ENCODE results near the gene TBC1D8.
A peak's percentile ranks its signal among the peaks of the same experiment; 100 is the strongest.

The TBC1D8 gene

GRCh38 chr2:101116841-101117552, 34.2 kb downstream of the TBC1D8 start:
- no peaks in the 10 kb centered on the region for H3K27me3 ChIP-seq (ENCODE audit: low read depth, low read length)
- no peak overlapping the region for H3K4me3 ChIP-seq (ENCODE audit: low read depth in 1 of 2, low read length in 2 of 2)
- no peak overlapping the region for H3K27ac ChIP-seq (ENCODE audit: low read length)
- H3K36me3 ChIP-seq (ENCODE audit: control insufficient read depth in 1 of 2, insufficient read depth in 2 of 2, low read length in 2 of 2) = no peaks in the 10 kb centered on the region
- no peaks in the 10 kb centered on the region for H3K9me3 ChIP-seq (ENCODE audit: control insufficient read depth in 1 of 2, low read length in 2 of 2)
- H3K4me1 ChIP-seq (ENCODE audit: control insufficient read depth in 1 of 2, insufficient read depth in 2 of 2, low read length in 2 of 2) = peaks cover 23 to 35% of the 10 kb centered on the region in 2 donors

GRCh38 chr2:101116348-101116747, 34.8 kb downstream of the TBC1D8 start:
- H3K4me1 ChIP-seq (ENCODE audit: control insufficient read depth in 1 of 2, insufficient read depth in 2 of 2, low read length in 2 of 2) = peaks cover 25 to 42% of the 10 kb centered on the region in 2 donors
- H3K36me3 ChIP-seq (ENCODE audit: control insufficient read depth in 1 of 2, insufficient read depth in 2 of 2, low read length in 2 of 2) = no peaks in the 10 kb centered on the region
- no peak overlapping the region for H3K27ac ChIP-seq (ENCODE audit: low read length)

GRCh38 chr2:101115664-101116063, 35.5 kb downstream of the TBC1D8 start:
- Histone ChIP-seq H3K4me1 (ENCODE audit: control insufficient read depth in 1 of 2, insufficient read depth in 2 of 2, low read length in 2 of 2) (peaks cover 23 to 46% of the 10 kb centered on the region in 2 donors), H3K27ac (ENCODE audit: low read length) (no peak overlapping the region), H3K4me3 (ENCODE audit: low read depth in 1 of 2, low read length in 2 of 2) (no peak overlapping the region), H3K9me3 (ENCODE audit: control insufficient read depth in 1 of 2, low read length in 2 of 2) (no peaks in the 10 kb centered on the region), H3K36me3 (ENCODE audit: control insufficient read depth in 1 of 2, insufficient read depth in 2 of 2, low read length in 2 of 2) (no peaks in the 10 kb centered on the region), H3K27me3 (ENCODE audit: low read depth, low read length) (no peaks in the 10 kb centered on the region)

More at GRCh38 chr2:101116348-101116747, 34.8 kb downstream of the TBC1D8 start:
- Histone ChIP-seq H3K9me3 (ENCODE audit: control insufficient read depth in 1 of 2, low read length in 2 of 2) (no peaks in the 10 kb centered on the region), H3K4me3 (ENCODE audit: low read depth in 1 of 2, low read length in 2 of 2) (no peak overlapping the region), H3K27me3 (ENCODE audit: low read depth, low read length) (no peaks in the 10 kb centered on the region)

GRCh38 chr2:101114815-101115214, 36.4 kb downstream of the TBC1D8 start:
- Histone ChIP-seq H3K4me1 (ENCODE audit: control insufficient read depth in 1 of 2, insufficient read depth in 2 of 2, low read length in 2 of 2) (peaks cover 18 to 49% of the 10 kb centered on the region in 2 donors), H3K27me3 (ENCODE audit: low read depth, low read length) (no peaks in the 10 kb centered on the region), H3K4me3 (ENCODE audit: low read depth in 1 of 2, low read length in 2 of 2) (no peak overlapping the region), H3K9me3 (ENCODE audit: control insufficient read depth in 1 of 2, low read length in 2 of 2) (no peaks in the 10 kb centered on the region), H3K36me3 (ENCODE audit: control insufficient read depth in 1 of 2, insufficient read depth in 2 of 2, low read length in 2 of 2) (no peaks in the 10 kb centered on the region), H3K27ac (ENCODE audit: low read length) (peak overlapping the region; percentile 6)

- H3K9me3 ChIP-seq (ENCODE audit: control insufficient read depth in 1 of 2, low read length in 2 of 2) = no peaks in the 10 kb centered on the region
- H3K4me1 ChIP-seq (ENCODE audit: control insufficient read depth in 1 of 2, insufficient read depth in 2 of 2, low read length in 2 of 2) = peaks cover 19 to 50% of the 10 kb centered on the region in 2 donors
- no peaks in the 10 kb centered on the region for H3K36me3 ChIP-seq (ENCODE audit: control insufficient read depth in 1 of 2, insufficient read depth in 2 of 2, low read length in 2 of 2)
- H3K4me3 ChIP-seq (ENCODE audit: low read depth in 1 of 2, low read length in 2 of 2) = no peak overlapping the region
- H3K27ac ChIP-seq (ENCODE audit: low read length) = peak overlapping the region; percentile 6
- H3K27me3 ChIP-seq (ENCODE audit: low read depth, low read length) = no peaks in the 10 kb centered on the region
Observed at GRCh38 chr2:101114268-101114783, 36.9 kb downstream of the TBC1D8 start.

GRCh38 chr2:101113441-101114267, 37.5 kb downstream of the TBC1D8 start:
- Histone ChIP-seq H3K27me3 (ENCODE audit: low read depth, low read length) (no peaks in the 10 kb centered on the region), H3K36me3 (ENCODE audit: control insufficient read depth in 1 of 2, insufficient read depth in 2 of 2, low read length in 2 of 2) (no peaks in the 10 kb centered on the region), H3K4me1 (ENCODE audit: control insufficient read depth in 1 of 2, insufficient read depth in 2 of 2, low read length in 2 of 2) (peaks cover 19 to 53% of the 10 kb centered on the region in 2 donors), H3K9me3 (ENCODE audit: control insufficient read depth in 1 of 2, low read length in 2 of 2) (no peaks in the 10 kb centered on the region), H3K27ac (ENCODE audit: low read length) (no peak overlapping the region), H3K4me3 (ENCODE audit: low read depth in 1 of 2, low read length in 2 of 2) (no peak overlapping the region)

- no peaks in the 10 kb centered on the region for H3K9me3 ChIP-seq (ENCODE audit: control insufficient read depth in 1 of 2, low read length in 2 of 2)
- H3K36me3 ChIP-seq (ENCODE audit: control insufficient read depth in 1 of 2, insufficient read depth in 2 of 2, low read length in 2 of 2) = no peaks in the 10 kb centered on the region
- peaks cover 19 to 53% of the 10 kb centered on the region in 2 donors for H3K4me1 ChIP-seq (ENCODE audit: control insufficient read depth in 1 of 2, insufficient read depth in 2 of 2, low read length in 2 of 2)
- H3K4me3 ChIP-seq (ENCODE audit: low read depth in 1 of 2, low read length in 2 of 2) = no peak overlapping the region
- H3K27ac ChIP-seq (ENCODE audit: low read length) = no peak overlapping the region
- H3K27me3 ChIP-seq (ENCODE audit: low read depth, low read length) = no peaks in the 10 kb centered on the region
Observed at GRCh38 chr2:101112772-101113157, 38.4 kb downstream of the TBC1D8 start.

GRCh38 chr2:101111917-101112771, 39.0 kb downstream of the TBC1D8 start:
- no peaks in the 10 kb centered on the region for H3K36me3 ChIP-seq (ENCODE audit: control insufficient read depth in 1 of 2, insufficient read depth in 2 of 2, low read length in 2 of 2)
- H3K4me3 ChIP-seq (ENCODE audit: low read depth in 1 of 2, low read length in 2 of 2) = no peak overlapping the region
- H3K27ac ChIP-seq (ENCODE audit: low read length) = no peak overlapping the region
- peaks cover 19 to 53% of the 10 kb centered on the region in 2 donors for H3K4me1 ChIP-seq (ENCODE audit: control insufficient read depth in 1 of 2, insufficient read depth in 2 of 2, low read length in 2 of 2)
- no peaks in the 10 kb centered on the region for H3K27me3 ChIP-seq (ENCODE audit: low read depth, low read length)
- no peaks in the 10 kb centered on the region for H3K9me3 ChIP-seq (ENCODE audit: control insufficient read depth in 1 of 2, low read length in 2 of 2)

GRCh38 chr2:101111262-101111838, 39.8 kb downstream of the TBC1D8 start:
- peaks cover 19 to 53% of the 10 kb centered on the region in 2 donors for H3K4me1 ChIP-seq (ENCODE audit: control insufficient read depth in 1 of 2, insufficient read depth in 2 of 2, low read length in 2 of 2)
- no peak overlapping the region for H3K27ac ChIP-seq (ENCODE audit: low read length)
- no peak overlapping the region for H3K4me3 ChIP-seq (ENCODE audit: low read depth in 1 of 2, low read length in 2 of 2)
- H3K9me3 ChIP-seq (ENCODE audit: control insufficient read depth in 1 of 2, low read length in 2 of 2) = no peaks in the 10 kb centered on the region
- no peaks in the 10 kb centered on the region for H3K27me3 ChIP-seq (ENCODE audit: low read depth, low read length)
- no peaks in the 10 kb centered on the region for H3K36me3 ChIP-seq (ENCODE audit: control insufficient read depth in 1 of 2, insufficient read depth in 2 of 2, low read length in 2 of 2)

GRCh38 chr2:101109451-101110118, 41.6 kb downstream of the TBC1D8 start:
- Histone ChIP-seq H3K4me3 (ENCODE audit: low read depth in 1 of 2, low read length in 2 of 2) (no peak overlapping the region), H3K36me3 (ENCODE audit: control insufficient read depth in 1 of 2, insufficient read depth in 2 of 2, low read length in 2 of 2) (no peaks in the 10 kb centered on the region), H3K4me1 (ENCODE audit: control insufficient read depth in 1 of 2, insufficient read depth in 2 of 2, low read length in 2 of 2) (peaks cover 19 to 51% of the 10 kb centered on the region in 2 donors), H3K27me3 (ENCODE audit: low read depth, low read length) (no peaks in the 10 kb centered on the region), H3K27ac (ENCODE audit: low read length) (no peak overlapping the region), H3K9me3 (ENCODE audit: control insufficient read depth in 1 of 2, low read length in 2 of 2) (no peaks in the 10 kb centered on the region)
